SK-N-SH treated with all-trans-retinoic acid at 6 μM for 48 hours (cell line): ENCODE measurements around the gene TLE4.
"Not testable (repeated sequence)": the region's sequence is repeated elsewhere in the genome, so short reads cannot be mapped to it uniquely, and the experiment has no call there.

Experiments used
- ATAC-seq: fragments of 200-7000 bp; cut with Tn5 transposase; 3 replicates; pipeline ENCODE4 v1.9.1; 2020; ENCODE audit warnings: mild to moderate bottlenecking, moderate library complexity
- ARNTL ChIP-seq: fragments of 450-650 bp; formaldehyde crosslinking; IDR thresholded peaks from 2 replicates; pipeline ENCODE4 v1.5.0; 2020; ENCODE audit warnings: low read depth, mild to moderate bottlenecking, moderate library complexity, borderline replicate concordance
- CSDC2 ChIP-seq: fragments of 250-450 bp; sonication (Bioruptor Pico); IDR thresholded peaks from 2 replicates; pipeline ENCODE4 v1.5.0; 2020; ENCODE audit warnings: mild to moderate bottlenecking, moderate library complexity
- ESRRG ChIP-seq: fragments of 250-450 bp; sonication (Bioruptor Pico); IDR thresholded peaks from 2 replicates; pipeline ENCODE4 v1.6.1; 2021; ENCODE audit warnings: mild to moderate bottlenecking
- GLIS3 ChIP-seq: fragments of 250-450 bp; sonication (Bioruptor Pico); IDR thresholded peaks from 2 replicates; pipeline ENCODE4 v1.5.0; 2020; ENCODE audit warnings: mild to moderate bottlenecking, moderate library complexity
- ISL1 ChIP-seq: fragments of 250-450 bp; sonication (Bioruptor Pico); IDR thresholded peaks from 2 replicates; pipeline ENCODE4 v2.1.2; 2022; ENCODE audit warnings: mild to moderate bottlenecking, moderate library complexity
- OSR1 ChIP-seq: fragments of 250-450 bp; sonication (Bioruptor Pico); IDR thresholded peaks from 2 replicates; pipeline ENCODE4 v1.8.0; 2022; ENCODE audit warnings: moderate library complexity, mild to moderate bottlenecking, inconsistent platforms
- PPARA ChIP-seq: fragments of 250-450 bp; sonication (Bioruptor Pico); IDR thresholded peaks from 2 replicates; pipeline ENCODE4 v1.5.0; 2020; ENCODE audit warnings: mild to moderate bottlenecking, borderline replicate concordance
- RARB ChIP-seq: fragments of 250-450 bp; sonication (Bioruptor Pico); IDR thresholded peaks from 2 replicates; pipeline ENCODE4 v1.8.0; 2021; ENCODE audit warnings: mild to moderate bottlenecking, moderate library complexity
- TCF4 ChIP-seq: fragments of 250-450 bp; sonication (Bioruptor Pico); IDR thresholded peaks from 2 replicates; pipeline ENCODE4 v1.8.0; 2021; ENCODE audit warnings: mild to moderate bottlenecking, moderate library complexity, borderline replicate concordance
- TOX ChIP-seq: fragments of 250-450 bp; sonication (Bioruptor Pico); IDR thresholded peaks from 2 replicates; pipeline ENCODE4 v1.8.0; 2021; ENCODE audit warnings: mild to moderate bottlenecking, moderate library complexity, borderline replicate concordance
- ZC3H10 ChIP-seq: fragments of 250-450 bp; sonication (Bioruptor Pico); IDR thresholded peaks from 2 replicates; pipeline ENCODE4 v1.5.1; 2021; ENCODE audit warnings: mild to moderate bottlenecking, moderate library complexity
- ZFP3 ChIP-seq: fragments of 250-450 bp; sonication (Bioruptor Pico); IDR thresholded peaks from 2 replicates; pipeline ENCODE4 v1.5.0; 2020; ENCODE audit warnings: mild to moderate bottlenecking, moderate library complexity
- ZFP30 ChIP-seq: fragments of 450-650 bp; formaldehyde crosslinking; IDR thresholded peaks from 2 replicates; pipeline ENCODE4 v1.5.0; 2022; ENCODE audit warnings: mild to moderate bottlenecking, moderate library complexity
- ZNF565 ChIP-seq: fragments of 450-650 bp; formaldehyde crosslinking; conservative IDR thresholded peaks from 2 replicates; pipeline ENCODE4 v1.5.0; 2020; ENCODE audit warnings: low read depth, mild to moderate bottlenecking, moderate library complexity
- ZNF8 ChIP-seq: fragments of 450-650 bp; formaldehyde crosslinking; IDR thresholded peaks from 2 replicates; pipeline ENCODE4 v1.5.0; 2020; ENCODE audit warnings: mild to moderate bottlenecking, moderate library complexity
- TF ChIP-seq, protein P1 (sequence below): fragments of 250-450 bp; sonication (Bioruptor Pico); IDR thresholded peaks from 2 replicates; pipeline ENCODE4 v1.8.0; 2021; ENCODE audit warnings: low read depth, mild to moderate bottlenecking, moderate library complexity, borderline replicate concordance
- TF ChIP-seq, protein P2 (sequence below): fragments of 250-450 bp; sonication (Bioruptor Pico); IDR thresholded peaks from 2 replicates; pipeline ENCODE4 v1.8.0; 2020; ENCODE audit warnings: mild to moderate bottlenecking, moderate library complexity, borderline replicate concordance
- TF ChIP-seq, protein P3 (sequence below): fragments of 250-450 bp; sonication (Bioruptor Pico); IDR thresholded peaks from 2 replicates; pipeline ENCODE4 v1.5.1; 2021; ENCODE audit warnings: mild to moderate bottlenecking, moderate library complexity
- TF ChIP-seq, protein P4 (sequence below): fragments of 250-450 bp; sonication (Bioruptor Pico); IDR thresholded peaks from 2 replicates; pipeline ENCODE4 v1.5.1; 2020; ENCODE audit warnings: low read depth, mild to moderate bottlenecking, moderate library complexity
- TF ChIP-seq, protein P5 (sequence below): fragments of 250-450 bp; sonication (Bioruptor Pico); IDR thresholded peaks from 2 replicates; pipeline ENCODE4 v1.5.0; 2020; ENCODE audit warnings: mild to moderate bottlenecking, moderate library complexity

TLE4 gene

DNA sequence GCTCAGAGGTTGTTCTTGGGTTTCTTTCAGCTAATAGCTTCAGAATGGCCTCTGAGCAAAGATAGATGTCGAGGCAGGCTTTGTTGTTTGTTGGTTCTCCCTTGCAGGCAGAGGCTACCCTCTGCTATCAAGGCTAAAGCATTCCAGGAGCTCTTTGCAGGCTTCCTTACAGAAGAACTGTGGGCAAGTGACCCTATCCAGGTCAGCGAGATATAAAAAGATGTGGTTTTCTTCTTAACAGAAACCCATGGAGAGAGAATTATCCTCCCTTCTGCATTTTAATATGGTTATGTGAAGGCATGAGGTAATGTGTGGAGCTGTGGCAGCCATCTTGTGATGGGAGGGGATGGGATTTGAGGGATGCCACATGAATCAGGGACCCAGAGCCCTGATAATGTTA lies 67.0 kb downstream of the TLE4 start (continued):
- TF ChIP-seq ARNTL (CRISPR knock-in tag), result no peak
- TF ChIP-seq, protein P1, sequence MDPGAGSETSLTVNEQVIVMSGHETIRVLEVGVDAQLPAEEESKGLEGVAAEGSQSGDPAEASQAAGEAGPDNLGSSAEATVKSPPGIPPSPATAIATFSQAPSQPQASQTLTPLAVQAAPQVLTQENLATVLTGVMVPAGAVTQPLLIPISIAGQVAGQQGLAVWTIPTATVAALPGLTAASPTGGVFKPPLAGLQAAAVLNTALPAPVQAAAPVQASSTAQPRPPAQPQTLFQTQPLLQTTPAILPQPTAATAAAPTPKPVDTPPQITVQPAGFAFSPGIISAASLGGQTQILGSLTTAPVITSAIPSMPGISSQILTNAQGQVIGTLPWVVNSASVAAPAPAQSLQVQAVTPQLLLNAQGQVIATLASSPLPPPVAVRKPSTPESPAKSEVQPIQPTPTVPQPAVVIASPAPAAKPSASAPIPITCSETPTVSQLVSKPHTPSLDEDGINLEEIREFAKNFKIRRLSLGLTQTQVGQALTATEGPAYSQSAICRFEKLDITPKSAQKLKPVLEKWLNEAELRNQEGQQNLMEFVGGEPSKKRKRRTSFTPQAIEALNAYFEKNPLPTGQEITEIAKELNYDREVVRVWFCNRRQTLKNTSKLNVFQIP (CRISPR knock-in tag), result no peak
- TF ChIP-seq, protein P2, sequence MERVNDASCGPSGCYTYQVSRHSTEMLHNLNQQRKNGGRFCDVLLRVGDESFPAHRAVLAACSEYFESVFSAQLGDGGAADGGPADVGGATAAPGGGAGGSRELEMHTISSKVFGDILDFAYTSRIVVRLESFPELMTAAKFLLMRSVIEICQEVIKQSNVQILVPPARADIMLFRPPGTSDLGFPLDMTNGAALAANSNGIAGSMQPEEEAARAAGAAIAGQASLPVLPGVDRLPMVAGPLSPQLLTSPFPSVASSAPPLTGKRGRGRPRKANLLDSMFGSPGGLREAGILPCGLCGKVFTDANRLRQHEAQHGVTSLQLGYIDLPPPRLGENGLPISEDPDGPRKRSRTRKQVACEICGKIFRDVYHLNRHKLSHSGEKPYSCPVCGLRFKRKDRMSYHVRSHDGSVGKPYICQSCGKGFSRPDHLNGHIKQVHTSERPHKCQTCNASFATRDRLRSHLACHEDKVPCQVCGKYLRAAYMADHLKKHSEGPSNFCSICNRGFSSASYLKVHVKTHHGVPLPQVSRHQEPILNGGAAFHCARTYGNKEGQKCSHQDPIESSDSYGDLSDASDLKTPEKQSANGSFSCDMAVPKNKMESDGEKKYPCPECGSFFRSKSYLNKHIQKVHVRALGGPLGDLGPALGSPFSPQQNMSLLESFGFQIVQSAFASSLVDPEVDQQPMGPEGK (CRISPR knock-in tag), result no peak
- TF ChIP-seq ZNF8, result no peak
- no peak for TF ChIP-seq ZC3H10
- no peak for TF ChIP-seq ZFP30 (CRISPR knock-in tag)
- TF ChIP-seq GLIS3 (CRISPR knock-in tag), result no peak
- TF ChIP-seq ZNF565, result no peak
- TF ChIP-seq, protein P3, sequence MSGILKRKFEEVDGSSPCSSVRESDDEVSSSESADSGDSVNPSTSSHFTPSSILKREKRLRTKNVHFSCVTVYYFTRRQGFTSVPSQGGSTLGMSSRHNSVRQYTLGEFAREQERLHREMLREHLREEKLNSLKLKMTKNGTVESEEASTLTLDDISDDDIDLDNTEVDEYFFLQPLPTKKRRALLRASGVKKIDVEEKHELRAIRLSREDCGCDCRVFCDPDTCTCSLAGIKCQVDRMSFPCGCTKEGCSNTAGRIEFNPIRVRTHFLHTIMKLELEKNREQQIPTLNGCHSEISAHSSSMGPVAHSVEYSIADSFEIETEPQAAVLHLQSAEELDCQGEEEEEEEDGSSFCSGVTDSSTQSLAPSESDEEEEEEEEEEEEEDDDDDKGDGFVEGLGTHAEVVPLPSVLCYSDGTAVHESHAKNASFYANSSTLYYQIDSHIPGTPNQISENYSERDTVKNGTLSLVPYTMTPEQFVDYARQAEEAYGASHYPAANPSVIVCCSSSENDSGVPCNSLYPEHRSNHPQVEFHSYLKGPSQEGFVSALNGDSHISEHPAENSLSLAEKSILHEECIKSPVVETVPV, result no peak

DNA sequence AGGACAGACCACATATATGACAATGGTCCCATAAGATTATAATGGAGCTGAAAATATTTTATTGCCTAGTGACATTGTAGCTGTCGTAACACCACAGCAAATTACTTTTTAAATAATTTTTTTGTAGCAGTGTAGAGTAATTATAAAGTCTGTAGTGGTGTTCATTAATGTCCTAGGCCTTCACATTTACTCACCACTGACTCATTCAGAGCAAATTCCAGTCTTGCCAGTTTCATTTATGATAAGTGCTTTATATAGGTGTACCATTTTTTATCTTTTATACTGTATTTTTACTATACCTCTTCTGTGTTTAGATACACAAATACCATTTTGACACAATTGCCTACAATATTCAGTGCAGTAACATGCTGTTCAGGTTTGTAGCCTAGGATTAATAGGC lies 67.6 kb downstream of the TLE4 start:
- TF ChIP-seq ZC3H10 (no peak), ESRRG (CRISPR knock-in tag) (no peak), ZFP3 (CRISPR knock-in tag) (no peak)
- ATAC-seq, result peak; percentile 37; the same call in 1 of the 3 replicates

DNA sequence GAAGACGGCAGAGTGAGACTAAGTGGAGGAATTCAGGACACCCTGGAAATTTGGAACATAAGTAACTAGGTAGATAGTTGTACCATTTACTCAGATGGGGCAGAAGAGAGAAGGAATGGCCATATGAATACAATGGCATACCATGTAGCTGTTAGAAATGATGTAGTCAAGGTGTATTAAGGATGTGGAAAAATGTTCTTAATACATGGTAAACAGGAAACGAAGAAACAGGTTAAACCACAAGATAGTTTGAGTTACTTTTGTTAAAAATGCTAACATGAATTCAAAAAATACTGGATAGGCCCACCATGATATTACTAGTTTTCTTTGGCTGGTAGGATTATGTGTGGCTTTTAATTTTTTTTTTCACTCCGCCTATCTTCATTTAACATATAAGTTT lies 68.3 kb downstream of the TLE4 start:
- ATAC-seq, result not testable (repeated sequence)

DNA sequence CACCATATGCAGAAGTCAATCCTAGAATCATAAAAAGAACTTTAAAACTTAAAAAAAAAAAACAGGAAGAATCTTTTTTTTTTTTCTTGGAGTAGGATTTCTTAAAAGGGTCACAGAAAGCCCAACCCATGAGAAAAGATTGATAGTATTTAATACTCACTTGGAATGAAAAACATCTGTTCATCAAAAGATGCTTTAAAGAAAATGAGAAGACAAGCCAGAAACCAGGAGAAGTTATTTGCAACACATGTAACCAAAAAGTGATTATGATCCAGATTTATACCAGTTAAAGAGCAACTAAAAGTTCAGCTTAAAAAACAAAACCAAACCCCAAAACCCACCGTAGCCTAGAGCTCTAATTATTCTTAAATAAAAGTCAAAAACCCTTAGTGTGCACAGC lies 69.3 kb downstream of the TLE4 start:
- peak; percentile 55 for ATAC-seq

DNA sequence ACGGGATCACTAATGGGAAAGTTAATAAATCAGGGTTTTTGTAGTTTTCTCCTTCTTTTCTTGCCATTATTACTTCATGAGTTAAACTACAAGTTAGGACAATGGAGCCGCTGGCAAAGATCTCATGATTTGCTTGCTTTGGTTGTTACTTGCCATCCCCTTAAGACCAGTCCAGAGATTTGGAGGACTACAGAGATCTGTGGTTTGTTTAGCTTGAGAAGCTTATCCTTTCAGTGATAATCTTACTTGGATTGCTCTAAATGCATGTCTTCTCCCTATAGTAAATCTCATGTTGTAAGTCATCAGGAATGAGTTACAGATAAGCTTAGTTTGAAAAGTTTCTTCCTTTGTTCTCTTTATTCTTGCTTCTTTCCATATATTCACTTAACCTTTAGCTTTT lies 70.9 kb downstream of the TLE4 start:
- no peak for ATAC-seq
- TF ChIP-seq ZNF8 (no peak), TCF4 (CRISPR knock-in tag) (no peak), CSDC2 (no peak), OSR1 (CRISPR knock-in tag) (no peak), RARB (CRISPR knock-in tag) (no peak), ZFP30 (CRISPR knock-in tag) (no peak), ARNTL (CRISPR knock-in tag) (no peak), GLIS3 (CRISPR knock-in tag) (no peak), ISL1 (CRISPR knock-in tag) (no peak), ESRRG (CRISPR knock-in tag) (no peak), ZNF565 (no peak), TOX (CRISPR knock-in tag) (no peak), PPARA (no peak)
- TF ChIP-seq, protein P3, result no peak
- TF ChIP-seq, protein P4, sequence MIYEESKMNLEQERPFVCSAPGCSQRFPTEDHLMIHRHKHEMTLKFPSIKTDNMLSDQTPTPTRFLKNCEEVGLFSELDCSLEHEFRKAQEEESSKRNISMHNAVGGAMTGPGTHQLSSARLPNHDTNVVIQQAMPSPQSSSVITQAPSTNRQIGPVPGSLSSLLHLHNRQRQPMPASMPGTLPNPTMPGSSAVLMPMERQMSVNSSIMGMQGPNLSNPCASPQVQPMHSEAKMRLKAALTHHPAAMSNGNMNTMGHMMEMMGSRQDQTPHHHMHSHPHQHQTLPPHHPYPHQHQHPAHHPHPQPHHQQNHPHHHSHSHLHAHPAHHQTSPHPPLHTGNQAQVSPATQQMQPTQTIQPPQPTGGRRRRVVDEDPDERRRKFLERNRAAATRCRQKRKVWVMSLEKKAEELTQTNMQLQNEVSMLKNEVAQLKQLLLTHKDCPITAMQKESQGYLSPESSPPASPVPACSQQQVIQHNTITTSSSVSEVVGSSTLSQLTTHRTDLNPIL (CRISPR knock-in tag), result no peak
- TF ChIP-seq, protein P5, sequence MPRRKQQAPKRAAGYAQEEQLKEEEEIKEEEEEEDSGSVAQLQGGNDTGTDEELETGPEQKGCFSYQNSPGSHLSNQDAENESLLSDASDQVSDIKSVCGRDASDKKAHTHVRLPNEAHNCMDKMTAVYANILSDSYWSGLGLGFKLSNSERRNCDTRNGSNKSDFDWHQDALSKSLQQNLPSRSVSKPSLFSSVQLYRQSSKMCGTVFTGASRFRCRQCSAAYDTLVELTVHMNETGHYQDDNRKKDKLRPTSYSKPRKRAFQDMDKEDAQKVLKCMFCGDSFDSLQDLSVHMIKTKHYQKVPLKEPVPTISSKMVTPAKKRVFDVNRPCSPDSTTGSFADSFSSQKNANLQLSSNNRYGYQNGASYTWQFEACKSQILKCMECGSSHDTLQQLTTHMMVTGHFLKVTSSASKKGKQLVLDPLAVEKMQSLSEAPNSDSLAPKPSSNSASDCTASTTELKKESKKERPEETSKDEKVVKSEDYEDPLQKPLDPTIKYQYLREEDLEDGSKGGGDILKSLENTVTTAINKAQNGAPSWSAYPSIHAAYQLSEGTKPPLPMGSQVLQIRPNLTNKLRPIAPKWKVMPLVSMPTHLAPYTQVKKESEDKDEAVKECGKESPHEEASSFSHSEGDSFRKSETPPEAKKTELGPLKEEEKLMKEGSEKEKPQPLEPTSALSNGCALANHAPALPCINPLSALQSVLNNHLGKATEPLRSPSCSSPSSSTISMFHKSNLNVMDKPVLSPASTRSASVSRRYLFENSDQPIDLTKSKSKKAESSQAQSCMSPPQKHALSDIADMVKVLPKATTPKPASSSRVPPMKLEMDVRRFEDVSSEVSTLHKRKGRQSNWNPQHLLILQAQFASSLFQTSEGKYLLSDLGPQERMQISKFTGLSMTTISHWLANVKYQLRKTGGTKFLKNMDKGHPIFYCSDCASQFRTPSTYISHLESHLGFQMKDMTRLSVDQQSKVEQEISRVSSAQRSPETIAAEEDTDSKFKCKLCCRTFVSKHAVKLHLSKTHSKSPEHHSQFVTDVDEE (CRISPR knock-in tag), result no peak

More for the DNA sequence above, 69.3 kb downstream of the TLE4 start:
- TF ChIP-seq TOX (CRISPR knock-in tag) (no peak), CSDC2 (no peak), ARNTL (CRISPR knock-in tag) (no peak)
- TF ChIP-seq, protein P4 (CRISPR knock-in tag), result no peak
